ENCODE data around the gene TBC1D22A. TPM values are rescaled to one million over a fixed set of nuclear protein-coding genes. Genes with fewer than 3 reads are reported as not detected.

Gene TBC1D22A
- polyA plus RNA-seq, 1 donor (not counting 4 experiments of a cell fraction or from before 2014, with no cell fraction given) = 20.9 TPM

- no peak for FAIRE-seq
- Histone ChIP-seq H3K4me3 (ENCODE audit: control insufficient read depth in 2 of 3, extremely low read depth in 1 of 3, insufficient read depth in 2 of 3, low read depth in 1 of 3, low read length in 3 of 3) (no peak overlapping the region), H3K36me3 (ENCODE audit: control insufficient read depth in 2 of 2, extremely low read depth in 1 of 2, insufficient read depth in 2 of 2, low read length in 2 of 2) (peaks cover 10 to 21% of the 10 kb centered on the region in 2 experiments), H3K27me3 (ENCODE audit: control insufficient read depth, extremely low read depth, insufficient read depth, low read length) (no peaks in the 10 kb centered on the region), H2AFZ (ENCODE audit: control insufficient read depth, low read length) (no peak overlapping the region), H3K4me1 (ENCODE audit: control insufficient read depth, extremely low read depth, insufficient read depth, low read length) (no peaks in the 10 kb centered on the region), H3K9me3 (ENCODE audit: control insufficient read depth, low read depth, low read length) (no peaks in the 10 kb centered on the region), H3K27ac (ENCODE audit: control insufficient read depth, insufficient read depth, low read length) (no peak overlapping the region), H3K9me1 (ENCODE audit: control insufficient read depth, extremely low read depth, insufficient read depth, low read length) (no peaks in the 10 kb centered on the region), H3K9ac (ENCODE audit: control insufficient read depth, extremely low read depth, insufficient read depth, low read length) (no peak overlapping the region), H4K20me1 (ENCODE audit: control insufficient read depth, extremely low read depth, insufficient read depth, low read length) (no peaks in the 10 kb centered on the region), H3K4me2 (ENCODE audit: control insufficient read depth, extremely low read depth, insufficient read depth, low read depth, low read length) (no peak overlapping the region), H3K79me2 (ENCODE audit: control insufficient read depth, insufficient read depth, low read length) (peaks cover 2% of the 10 kb centered on the region)
- dilution Hi-C loops (cut with MboI; ENCODE audit: extremely low pct_ligation_motif_present, low sequenced_read_pairs) = no loop called here
- no peak for DNase-seq (ENCODE audit: low read depth, low spot score)
- TF ChIP-seq EZH2 (IDR thresholded peaks at IDR 0.05; ENCODE audit: low read length) = no peak
- no peak for TF ChIP-seq CTCF (optimal IDR thresholded peaks at IDR 0.05 in 1 of 3, IDR thresholded peaks at IDR 0.05 in 1 of 3, conservative IDR thresholded peaks at IDR 0.05 in 1 of 3; ENCODE audit: extremely low read depth in 1 of 3, insufficient read depth in 2 of 3, low read length in 3 of 3)
Measured at GRCh38 chr22:46918197-46918596, 155.7 kb downstream of the TBC1D22A start.

GRCh38 chr22:46922037-46922436 is 159.6 kb downstream of the TBC1D22A start:
- H3K36me3 ChIP-seq (ENCODE audit: control insufficient read depth in 2 of 2, extremely low read depth in 1 of 2, insufficient read depth in 2 of 2, low read length in 2 of 2) = peaks cover 6 to 11% of the 10 kb centered on the region in 2 experiments
- FAIRE-seq (no peak), DNase-seq (ENCODE audit: low read depth, low spot score) (no peak)
- dilution Hi-C loops (cut with MboI; ENCODE audit: extremely low pct_ligation_motif_present, low sequenced_read_pairs) = no loop called here
- no peak overlapping the region for H3K9ac ChIP-seq (ENCODE audit: control insufficient read depth, extremely low read depth, insufficient read depth, low read length)
- no peak overlapping the region for H3K27ac ChIP-seq (ENCODE audit: control insufficient read depth, insufficient read depth, low read length)
- H2AFZ ChIP-seq (ENCODE audit: control insufficient read depth, low read length) = no peak overlapping the region
- no peaks in the 10 kb centered on the region for H3K9me1 ChIP-seq (ENCODE audit: control insufficient read depth, extremely low read depth, insufficient read depth, low read length)
- TF ChIP-seq CTCF (optimal IDR thresholded peaks at IDR 0.05 in 1 of 3, IDR thresholded peaks at IDR 0.05 in 1 of 3, conservative IDR thresholded peaks at IDR 0.05 in 1 of 3; ENCODE audit: extremely low read depth in 1 of 3, insufficient read depth in 2 of 3, low read length in 3 of 3) (no peak), EZH2 (IDR thresholded peaks at IDR 0.05; ENCODE audit: low read length) (no peak)
- no peaks in the 10 kb centered on the region for H3K4me1 ChIP-seq (ENCODE audit: control insufficient read depth, extremely low read depth, insufficient read depth, low read length)
- H3K4me3 ChIP-seq (ENCODE audit: control insufficient read depth in 2 of 3, extremely low read depth in 1 of 3, insufficient read depth in 2 of 3, low read depth in 1 of 3, low read length in 3 of 3) = no peak overlapping the region
- H3K27me3 ChIP-seq (ENCODE audit: control insufficient read depth, extremely low read depth, insufficient read depth, low read length) = no peaks in the 10 kb centered on the region
- H3K9me3 ChIP-seq (ENCODE audit: control insufficient read depth, low read depth, low read length) = no peaks in the 10 kb centered on the region
- no peaks in the 10 kb centered on the region for H4K20me1 ChIP-seq (ENCODE audit: control insufficient read depth, extremely low read depth, insufficient read depth, low read length)
- H3K4me2 ChIP-seq (ENCODE audit: control insufficient read depth, extremely low read depth, insufficient read depth, low read depth, low read length) = no peak overlapping the region
- peaks cover 3% of the 10 kb centered on the region for H3K79me2 ChIP-seq (ENCODE audit: control insufficient read depth, insufficient read depth, low read length)

All from keratinocyte (primary cell).